Measurements from ENCODE around the gene ADGRG3. TPM values are rescaled to one million over a fixed set of nuclear protein-coding genes. Genes with fewer than 3 reads are reported as not detected.

ADGRG3 gene
- total and polyA plus RNA-seq, 2 experiments from 2014 or later = not detected

DNA sequence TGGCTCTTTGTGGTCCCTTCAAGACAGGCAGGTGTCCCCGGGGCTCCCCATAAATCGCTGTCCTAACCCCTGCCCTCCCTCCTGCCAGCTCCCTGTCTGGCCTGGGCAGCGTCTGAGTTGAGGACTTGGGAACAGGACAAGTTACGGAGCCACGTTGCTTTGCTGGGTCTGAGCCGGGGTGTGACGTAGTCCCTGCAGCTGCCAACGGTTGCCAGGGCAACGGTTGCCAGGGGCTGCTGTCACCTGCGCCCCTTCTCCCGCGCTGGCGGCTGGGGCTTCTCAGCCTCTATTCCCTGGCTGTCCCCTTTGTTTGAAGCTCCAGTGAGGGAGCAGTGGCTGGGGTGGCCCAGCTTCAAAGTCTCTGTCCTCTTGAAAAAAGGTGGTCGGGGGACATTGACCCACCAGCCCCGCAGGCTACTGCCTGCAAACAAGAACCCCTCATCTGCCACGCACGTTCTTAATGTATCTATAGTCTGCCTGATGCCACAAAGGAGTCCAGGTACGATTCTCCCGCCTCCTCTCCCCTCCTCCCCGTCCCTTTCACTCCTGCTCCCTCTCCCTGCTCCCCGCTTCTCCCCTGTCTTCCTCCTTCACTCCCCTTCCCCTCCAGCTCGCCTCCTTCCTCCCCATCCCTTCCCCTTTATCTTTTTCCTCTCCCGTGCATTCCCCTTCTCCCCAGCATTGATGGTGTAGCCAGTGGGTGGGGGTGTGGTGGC lies 28.8 kb upstream of the ADGRG3 start:
- H3K27me3 ChIP-seq (ENCODE audit: insufficient read depth) = no peaks in the 10 kb centered on the region
- H3F3A ChIP-seq (replicated peaks; ENCODE audit: low read depth) = no peaks in the 10 kb centered on the region
- Mint-ChIP-seq H3K9me3 (no peaks in the 10 kb centered on the region), H3K4me3 (0 out of 3 replicates have a peak overlapping the region, but pooled peaks have one; percentile 23), H3K27me3 (ENCODE audit: insufficient read depth, low read depth, poor library complexity) (peaks cover 16% of the 10 kb centered on the region), H3K36me3 (ENCODE audit: low read depth) (no peaks in the 10 kb centered on the region), H3K4me1 (peaks cover 8% of the 10 kb centered on the region; the same call in 2 of the 3 replicates), H3K27ac (no peak overlapping the region)
- H3K36me3 ChIP-seq (ENCODE audit: insufficient read depth) = no peaks in the 10 kb centered on the region
- no peaks in the 10 kb centered on the region; the same call in 1 of the 2 replicates for H4K20me1 ChIP-seq (replicated peaks; ENCODE audit: insufficient read depth)
- no peaks in the 10 kb centered on the region for H3K79me2 ChIP-seq (replicated peaks; ENCODE audit: insufficient read depth)
- no peak overlapping the region for H2AFZ ChIP-seq
- TF ChIP-seq CREB1 (CRISPR knock-in tag; IDR thresholded peaks at IDR 0.05; ENCODE audit: low read depth) = peak; percentile 87
- TF ChIP-seq STAT1 (IDR thresholded peaks at IDR 0.05; ENCODE audit: unreplicated experiment) = no peak
- peak overlapping the region; percentile 46 for H3K4me2 ChIP-seq
- peak; percentile 88 for ATAC-seq
- 0 out of 2 replicates have a peak overlapping the region, but pooled peaks have one; percentile 9 for H3K4me3 ChIP-seq
- H3K9me2 ChIP-seq (ENCODE audit: insufficient read depth) = no peaks in the 10 kb centered on the region
- H3K4me1 ChIP-seq (ENCODE audit: insufficient read depth) = no peaks in the 10 kb centered on the region; the same call in 1 of the 2 replicates
- peak; percentile 90 for DNase-seq (ENCODE audit: low spot score)
- H3K27ac ChIP-seq (ENCODE audit: low read depth) = no peak overlapping the region

DNA sequence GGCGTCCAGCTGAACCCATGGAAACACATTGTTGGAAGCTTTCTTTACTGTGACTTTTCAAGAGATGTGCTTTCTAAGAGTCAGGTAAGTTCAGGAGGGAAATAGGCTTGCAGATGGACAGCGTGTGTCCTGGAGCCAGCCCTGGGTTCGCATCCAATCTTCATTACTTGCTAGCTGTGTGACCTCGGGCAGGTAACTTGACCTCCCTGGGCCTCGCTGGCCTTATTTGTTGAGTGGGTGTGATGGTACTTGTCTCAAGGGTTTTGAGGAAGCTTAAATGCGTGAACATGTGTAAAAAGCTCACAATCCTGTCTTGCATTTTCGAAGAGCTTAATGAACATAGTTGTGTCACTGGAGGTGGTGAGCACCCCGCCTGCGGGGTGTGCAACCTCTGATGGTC lies 27.9 kb upstream of the ADGRG3 start:
- Histone ChIP-seq H3K4me1 (ENCODE audit: insufficient read depth) (no peaks in the 10 kb centered on the region; the same call in 1 of the 2 replicates), H3K27me3 (ENCODE audit: insufficient read depth) (no peaks in the 10 kb centered on the region), H3K79me2 (replicated peaks; ENCODE audit: insufficient read depth) (no peaks in the 10 kb centered on the region), H2AFZ (no peak overlapping the region), H3K4me2 (no peak overlapping the region), H3K9me2 (ENCODE audit: insufficient read depth) (no peaks in the 10 kb centered on the region), H3K27ac (ENCODE audit: low read depth) (no peak overlapping the region), H3F3A (replicated peaks; ENCODE audit: low read depth) (no peaks in the 10 kb centered on the region), H3K4me3 (no peak overlapping the region), H4K20me1 (replicated peaks; ENCODE audit: insufficient read depth) (no peaks in the 10 kb centered on the region; the same call in 1 of the 2 replicates), H3K36me3 (ENCODE audit: insufficient read depth) (no peaks in the 10 kb centered on the region)
- Mint-ChIP-seq H3K9me3 (no peaks in the 10 kb centered on the region), H3K36me3 (ENCODE audit: low read depth) (no peaks in the 10 kb centered on the region), H3K4me3 (no peak overlapping the region), H3K27ac (no peak overlapping the region), H3K27me3 (ENCODE audit: insufficient read depth, low read depth, poor library complexity) (peaks cover 16% of the 10 kb centered on the region), H3K4me1 (peaks cover 8% of the 10 kb centered on the region; the same call in 2 of the 3 replicates)
- no peak for ATAC-seq
- DNase-seq (ENCODE audit: low spot score) = no peak
- no peak for TF ChIP-seq CREB1 (CRISPR knock-in tag; IDR thresholded peaks at IDR 0.05; ENCODE audit: low read depth)
- TF ChIP-seq ZNF331 (CRISPR knock-in tag; IDR thresholded peaks at IDR 0.05; ENCODE audit: low read depth) = no peak
- no peak for TF ChIP-seq REST (IDR thresholded peaks at IDR 0.05; ENCODE audit: unreplicated experiment)
- TF ChIP-seq STAT1 (IDR thresholded peaks at IDR 0.05; ENCODE audit: unreplicated experiment) = no peak
- TF ChIP-seq ETS1 (IDR thresholded peaks at IDR 0.05) = no peak
- no peak for TF ChIP-seq JUNB (IDR thresholded peaks at IDR 0.05; ENCODE audit: unreplicated experiment)
- TF ChIP-seq, protein P1, sequence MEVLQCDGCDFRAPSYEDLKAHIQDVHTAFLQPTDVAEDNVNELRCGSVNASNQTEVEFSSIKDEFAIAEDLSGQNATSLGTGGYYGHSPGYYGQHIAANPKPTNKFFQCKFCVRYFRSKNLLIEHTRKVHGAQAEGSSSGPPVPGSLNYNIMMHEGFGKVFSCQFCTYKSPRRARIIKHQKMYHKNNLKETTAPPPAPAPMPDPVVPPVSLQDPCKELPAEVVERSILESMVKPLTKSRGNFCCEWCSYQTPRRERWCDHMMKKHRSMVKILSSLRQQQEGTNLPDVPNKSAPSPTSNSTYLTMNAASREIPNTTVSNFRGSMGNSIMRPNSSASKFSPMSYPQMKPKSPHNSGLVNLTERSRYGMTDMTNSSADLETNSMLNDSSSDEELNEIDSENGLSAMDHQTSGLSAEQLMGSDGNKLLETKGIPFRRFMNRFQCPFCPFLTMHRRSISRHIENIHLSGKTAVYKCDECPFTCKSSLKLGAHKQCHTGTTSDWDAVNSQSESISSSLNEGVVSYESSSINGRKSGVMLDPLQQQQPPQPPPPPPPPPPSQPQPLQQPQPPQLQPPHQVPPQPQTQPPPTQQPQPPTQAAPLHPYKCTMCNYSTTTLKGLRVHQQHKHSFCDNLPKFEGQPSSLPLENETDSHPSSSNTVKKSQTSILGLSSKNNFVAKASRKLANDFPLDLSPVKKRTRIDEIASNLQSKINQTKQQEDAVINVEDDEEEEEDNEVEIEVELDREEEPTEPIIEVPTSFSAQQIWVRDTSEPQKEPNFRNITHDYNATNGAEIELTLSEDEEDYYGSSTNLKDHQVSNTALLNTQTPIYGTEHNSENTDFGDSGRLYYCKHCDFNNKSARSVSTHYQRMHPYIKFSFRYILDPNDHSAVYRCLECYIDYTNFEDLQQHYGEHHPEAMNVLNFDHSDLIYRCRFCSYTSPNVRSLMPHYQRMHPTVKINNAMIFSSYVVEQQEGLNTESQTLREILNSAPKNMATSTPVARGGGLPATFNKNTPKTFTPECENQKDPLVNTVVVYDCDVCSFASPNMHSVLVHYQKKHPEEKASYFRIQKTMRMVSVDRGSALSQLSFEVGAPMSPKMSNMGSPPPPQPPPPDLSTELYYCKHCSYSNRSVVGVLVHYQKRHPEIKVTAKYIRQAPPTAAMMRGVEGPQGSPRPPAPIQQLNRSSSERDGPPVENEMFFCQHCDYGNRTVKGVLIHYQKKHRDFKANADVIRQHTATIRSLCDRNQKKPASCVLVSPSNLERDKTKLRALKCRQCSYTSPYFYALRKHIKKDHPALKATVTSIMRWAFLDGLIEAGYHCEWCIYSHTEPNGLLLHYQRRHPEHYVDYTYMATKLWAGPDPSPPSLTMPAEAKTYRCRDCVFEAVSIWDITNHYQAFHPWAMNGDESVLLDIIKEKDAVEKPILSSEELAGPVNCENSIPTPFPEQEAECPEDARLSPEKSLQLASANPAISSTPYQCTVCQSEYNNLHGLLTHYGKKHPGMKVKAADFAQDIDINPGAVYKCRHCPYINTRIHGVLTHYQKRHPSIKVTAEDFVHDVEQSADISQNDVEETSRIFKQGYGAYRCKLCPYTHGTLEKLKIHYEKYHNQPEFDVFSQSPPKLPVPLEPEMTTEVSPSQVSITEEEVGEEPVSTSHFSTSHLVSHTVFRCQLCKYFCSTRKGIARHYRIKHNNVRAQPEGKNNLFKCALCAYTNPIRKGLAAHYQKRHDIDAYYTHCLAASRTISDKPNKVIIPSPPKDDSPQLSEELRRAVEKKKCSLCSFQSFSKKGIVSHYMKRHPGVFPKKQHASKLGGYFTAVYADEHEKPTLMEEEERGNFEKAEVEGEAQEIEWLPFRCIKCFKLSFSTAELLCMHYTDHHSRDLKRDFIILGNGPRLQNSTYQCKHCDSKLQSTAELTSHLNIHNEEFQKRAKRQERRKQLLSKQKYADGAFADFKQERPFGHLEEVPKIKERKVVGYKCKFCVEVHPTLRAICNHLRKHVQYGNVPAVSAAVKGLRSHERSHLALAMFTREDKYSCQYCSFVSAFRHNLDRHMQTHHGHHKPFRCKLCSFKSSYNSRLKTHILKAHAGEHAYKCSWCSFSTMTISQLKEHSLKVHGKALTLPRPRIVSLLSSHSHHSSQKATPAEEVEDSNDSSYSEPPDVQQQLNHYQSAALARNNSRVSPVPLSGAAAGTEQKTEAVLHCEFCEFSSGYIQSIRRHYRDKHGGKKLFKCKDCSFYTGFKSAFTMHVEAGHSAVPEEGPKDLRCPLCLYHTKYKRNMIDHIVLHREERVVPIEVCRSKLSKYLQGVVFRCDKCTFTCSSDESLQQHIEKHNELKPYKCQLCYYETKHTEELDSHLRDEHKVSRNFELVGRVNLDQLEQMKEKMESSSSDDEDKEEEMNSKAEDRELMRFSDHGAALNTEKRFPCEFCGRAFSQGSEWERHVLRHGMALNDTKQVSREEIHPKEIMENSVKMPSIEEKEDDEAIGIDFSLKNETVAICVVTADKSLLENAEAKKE (CRISPR knock-in tag; IDR thresholded peaks at IDR 0.05) = no peak
- no peak for TF ChIP-seq POLR2AphosphoS5 (IDR thresholded peaks at IDR 0.05; ENCODE audit: low read depth)

Data from GM23338 (cell line).